Stimulated activated naive CD8-positive, alpha-beta T cell treated with anti-CD3 and anti-CD28 coated beads, Interleukin-15, Interleukin-2, amounts not matched to agents 100 U/mL and 50 U/mL, for 24 hours (primary cell): ENCODE data around the gene PGGHG.
"Not testable (repeated sequence)": the region's sequence is repeated elsewhere in the genome, so short reads cannot be mapped to it uniquely, and the experiment has no call there.

ENCODE experiments used
- ATAC-seq: fragments of 150-1000 bp; cut with Tn5 transposase; one replicate; pipeline ENCODE4 v1.10.0; 2021
- DNase-seq: peaks from one replicate; pipeline ENCODE4 v3.0.0; 2021

PGGHG gene

GRCh38 chr11:285021-285893 is 3.7 kb upstream of the PGGHG start:
- DNase-seq (peak; percentile 2), ATAC-seq (no peak)

DNA sequence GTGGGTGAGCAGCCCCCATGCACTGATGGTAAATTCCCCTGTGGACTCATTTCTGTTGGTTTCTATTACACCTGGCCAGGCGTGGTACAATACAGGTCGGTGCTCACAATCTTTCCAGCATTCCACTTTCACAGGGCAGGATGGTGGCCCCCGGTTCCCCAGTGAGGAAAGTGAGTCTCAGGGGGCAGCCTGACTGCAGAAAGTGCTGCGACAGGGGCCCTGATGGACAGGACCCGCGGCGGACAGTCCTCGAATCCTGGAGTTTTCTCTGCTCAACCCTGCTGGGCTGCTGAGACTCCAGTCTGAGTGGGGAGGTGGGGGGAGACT is 3.1 kb upstream of the PGGHG start:
- ATAC-seq, result no peak
- peak; percentile 3 for DNase-seq

GRCh38 chr11:286977-287820 is 1.7 kb upstream of the PGGHG start:
- ATAC-seq, result not testable (repeated sequence)
- peak; percentile 39 for DNase-seq

GRCh38 chr11:287821-288477 is 977 bp upstream of the PGGHG start:
- peak; percentile 56 for DNase-seq
- ATAC-seq, result peak; percentile 26

DNA sequence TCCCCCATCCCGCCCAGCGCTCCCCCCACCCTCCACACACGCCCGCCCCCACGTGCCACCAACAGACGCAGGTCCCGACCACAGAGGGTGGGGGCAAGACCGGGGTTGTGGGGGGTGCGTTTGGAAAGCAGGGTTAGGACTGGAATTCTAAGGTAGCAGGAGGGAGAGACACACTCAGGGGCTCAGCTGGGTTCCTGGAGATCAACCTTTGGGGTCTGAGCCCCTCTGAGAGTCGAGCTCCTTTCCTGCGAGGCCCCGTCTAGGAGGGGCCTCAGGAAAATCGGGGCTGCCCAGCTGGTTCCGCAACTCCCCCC is 429 bp downstream of the PGGHG start:
- ATAC-seq, result no peak
- no peak for DNase-seq

DNA sequence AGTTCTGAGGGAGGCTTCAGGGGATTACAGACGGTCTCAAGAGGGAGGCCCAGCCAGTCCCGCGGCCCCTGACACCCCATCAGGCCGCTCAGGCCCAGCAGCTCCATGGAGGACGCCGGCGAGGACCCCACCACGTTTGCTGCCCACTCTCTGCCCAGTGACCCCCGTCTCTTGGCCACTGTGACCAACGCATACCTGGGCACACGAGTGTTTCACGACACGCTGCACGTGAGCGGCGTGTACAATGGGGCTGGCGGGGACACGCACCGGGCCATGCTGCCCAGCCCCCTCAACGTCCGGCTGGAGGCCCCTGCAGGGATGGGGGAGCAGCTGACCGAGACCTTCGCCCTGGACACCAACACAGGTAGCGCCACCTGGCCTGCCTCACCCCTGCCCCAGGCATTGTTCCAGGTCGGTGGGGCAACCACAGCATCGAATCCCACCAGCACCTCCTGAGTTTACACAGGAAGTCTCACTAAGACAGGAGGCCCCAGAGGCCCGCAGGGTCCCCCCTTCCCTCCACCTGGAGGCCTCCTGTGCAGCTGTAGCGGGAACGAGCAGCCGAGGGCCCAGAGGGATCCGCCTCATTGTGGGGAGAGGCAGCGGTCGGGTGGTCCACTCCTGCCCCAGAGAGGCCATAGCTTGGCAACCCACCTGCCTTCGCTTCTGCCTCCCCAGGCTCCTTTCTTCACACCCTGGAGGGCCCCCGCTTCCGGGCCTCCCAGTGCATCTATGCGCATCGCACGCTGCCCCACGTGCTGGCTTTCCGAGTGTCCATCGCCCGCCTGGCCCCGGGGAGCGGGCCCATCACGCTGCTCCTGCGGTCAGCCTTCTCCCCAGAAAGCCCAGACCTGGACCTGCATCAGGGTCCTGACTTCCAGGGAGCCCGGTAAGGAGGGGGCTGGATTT is 1.0 kb downstream of the PGGHG start:
- no peak for ATAC-seq
- DNase-seq, result no peak

DNA sequence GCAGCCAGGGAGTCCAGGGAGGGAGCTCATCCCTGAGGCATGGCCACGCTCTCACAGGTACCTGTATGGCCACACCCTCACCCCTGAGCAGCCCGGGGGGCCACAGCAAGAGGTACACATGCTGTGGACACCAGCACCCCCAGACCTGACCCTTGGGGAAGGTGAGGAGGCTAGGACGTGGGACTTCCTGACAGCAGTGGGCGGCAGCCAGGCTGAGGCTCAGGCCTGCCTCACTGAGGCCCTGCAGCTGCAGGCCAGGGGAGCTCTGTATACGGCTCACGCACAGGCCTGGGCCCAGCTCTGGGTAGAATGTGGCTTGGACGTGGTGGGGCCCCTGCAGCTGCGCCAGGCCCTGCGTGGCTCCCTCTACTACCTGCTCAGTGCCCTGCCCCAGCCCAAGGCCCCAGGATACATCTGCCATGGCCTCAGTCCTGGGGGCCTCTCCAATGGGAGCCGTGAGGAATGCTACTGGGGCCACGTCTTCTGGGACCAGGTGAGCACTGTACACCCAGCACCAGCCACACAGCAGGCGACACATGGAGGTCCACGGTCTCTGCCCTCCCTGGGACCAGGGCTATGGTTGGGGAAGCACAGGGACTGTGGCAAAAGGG is 1.8 kb downstream of the PGGHG start:
- DNase-seq (no peak), ATAC-seq (no peak)

GRCh38 chr11:291281-292210 is 2.6 kb downstream of the PGGHG start:
- no peak for DNase-seq
- no peak for ATAC-seq

DNA sequence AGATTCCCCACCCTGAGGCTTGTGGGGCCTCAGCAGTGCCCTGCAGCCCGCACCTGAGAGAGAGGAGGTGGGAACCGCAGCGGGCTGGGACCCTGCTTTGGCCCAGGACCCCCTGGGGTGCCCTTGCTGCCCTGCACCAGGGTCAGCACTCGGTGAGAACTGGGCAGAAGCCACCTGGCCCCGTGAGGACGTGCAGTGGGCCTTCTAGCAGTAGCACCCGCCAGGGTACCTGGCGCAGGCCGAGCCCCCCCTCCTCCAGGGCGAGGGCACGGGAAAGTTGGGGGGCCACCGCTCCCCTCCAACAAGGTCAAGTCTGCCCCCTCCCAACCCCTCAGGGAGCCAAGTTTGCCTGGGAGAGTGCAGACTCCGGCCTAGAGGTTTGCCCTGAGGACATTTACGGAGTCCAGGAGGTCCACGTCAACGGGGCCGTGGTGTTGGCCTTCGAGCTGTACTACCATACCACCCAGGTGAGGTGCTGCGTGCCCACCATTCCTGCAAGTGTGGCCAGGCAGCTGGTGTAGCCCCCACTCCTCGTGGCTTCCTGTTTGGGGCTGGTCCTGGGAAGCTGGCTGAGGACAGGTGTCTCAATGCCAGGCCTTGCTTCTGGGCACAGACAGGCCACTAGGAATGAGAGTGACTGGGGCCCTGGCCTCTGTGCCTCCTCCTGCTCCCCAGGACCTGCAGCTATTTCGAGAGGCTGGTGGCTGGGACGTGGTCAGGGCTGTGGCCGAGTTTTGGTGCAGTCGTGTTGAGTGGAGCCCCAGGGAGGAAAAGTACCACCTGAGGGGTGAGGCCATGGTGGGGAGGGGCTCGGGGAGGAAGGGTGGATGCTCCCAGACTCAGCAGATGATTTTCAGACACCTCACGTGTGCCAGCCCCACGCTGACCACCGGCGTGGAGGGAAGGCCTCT is 3.5 kb downstream of the PGGHG start:
- no peak for DNase-seq
- ATAC-seq, result no peak

DNA sequence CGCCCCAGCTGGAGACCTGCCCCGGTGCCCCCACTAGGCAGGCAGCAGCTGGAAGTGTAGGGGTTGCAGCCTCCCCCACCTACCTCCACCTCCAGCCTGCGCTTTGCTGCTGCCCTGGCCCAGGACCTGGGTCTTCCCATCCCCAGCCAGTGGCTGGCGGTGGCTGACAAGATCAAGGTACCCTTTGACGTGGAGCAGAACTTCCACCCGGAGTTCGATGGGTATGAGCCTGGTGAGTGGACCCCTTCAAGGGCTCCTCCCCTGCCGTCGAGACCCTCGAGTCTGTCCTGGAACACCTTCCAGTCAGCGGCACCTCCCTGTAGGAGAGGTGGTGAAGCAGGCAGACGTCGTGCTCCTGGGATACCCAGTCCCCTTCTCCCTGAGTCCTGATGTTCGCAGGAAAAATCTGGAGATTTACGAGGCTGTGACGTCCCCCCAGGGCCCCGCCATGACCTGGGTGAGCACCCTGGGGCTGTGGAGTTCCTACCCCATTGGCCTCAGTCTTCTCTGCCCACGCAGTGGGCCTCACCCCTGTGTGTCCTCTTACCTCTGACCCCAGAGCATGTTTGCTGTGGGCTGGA is 4.4 kb downstream of the PGGHG start:
- ATAC-seq (no peak), DNase-seq (no peak)

DNA sequence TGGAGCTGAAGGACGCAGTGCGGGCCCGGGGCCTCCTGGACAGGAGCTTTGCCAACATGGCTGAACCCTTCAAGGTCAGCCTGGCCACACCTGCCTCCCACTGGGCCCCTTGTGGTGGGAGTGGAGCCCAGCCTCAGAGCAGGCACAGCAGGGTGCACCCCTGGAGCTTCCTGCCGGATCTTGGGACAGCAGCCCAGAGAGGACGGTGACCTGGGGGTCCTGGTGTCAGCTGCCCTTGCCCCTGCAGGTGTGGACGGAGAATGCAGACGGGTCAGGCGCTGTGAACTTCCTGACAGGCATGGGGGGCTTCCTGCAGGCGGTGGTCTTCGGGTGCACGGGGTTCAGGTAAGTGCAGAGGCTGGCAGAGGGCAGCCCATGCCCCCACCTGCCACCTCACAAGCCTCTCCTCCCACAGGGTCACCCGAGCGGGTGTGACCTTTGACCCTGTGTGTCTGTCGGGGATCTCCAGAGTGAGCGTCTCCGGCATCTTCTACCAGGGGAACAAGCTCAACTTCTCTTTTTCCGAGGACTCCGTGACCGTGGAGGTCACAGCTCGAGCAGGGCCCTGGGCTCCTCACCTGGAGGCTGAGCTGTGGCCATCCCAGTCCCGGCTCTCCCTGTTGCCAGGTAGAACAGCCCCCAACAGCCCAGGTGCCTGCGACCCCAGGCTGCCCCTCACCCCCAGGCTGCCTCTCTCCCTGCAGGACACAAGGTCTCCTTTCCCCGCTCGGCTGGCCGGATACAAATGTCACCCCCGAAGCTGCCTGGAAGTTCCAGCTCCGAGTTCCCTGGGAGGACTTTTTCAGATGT is 5.1 kb downstream of the PGGHG start:
- DNase-seq (no peak), ATAC-seq (no peak)

- ATAC-seq (no peak), DNase-seq (no peak)
Observed at GRCh38 chr11:294780-295179, 5.9 kb downstream of the PGGHG start.

- DNase-seq, result no peak
- no peak for ATAC-seq
Observed at GRCh38 chr11:295351-296170, 6.6 kb downstream of the PGGHG start.

DNA sequence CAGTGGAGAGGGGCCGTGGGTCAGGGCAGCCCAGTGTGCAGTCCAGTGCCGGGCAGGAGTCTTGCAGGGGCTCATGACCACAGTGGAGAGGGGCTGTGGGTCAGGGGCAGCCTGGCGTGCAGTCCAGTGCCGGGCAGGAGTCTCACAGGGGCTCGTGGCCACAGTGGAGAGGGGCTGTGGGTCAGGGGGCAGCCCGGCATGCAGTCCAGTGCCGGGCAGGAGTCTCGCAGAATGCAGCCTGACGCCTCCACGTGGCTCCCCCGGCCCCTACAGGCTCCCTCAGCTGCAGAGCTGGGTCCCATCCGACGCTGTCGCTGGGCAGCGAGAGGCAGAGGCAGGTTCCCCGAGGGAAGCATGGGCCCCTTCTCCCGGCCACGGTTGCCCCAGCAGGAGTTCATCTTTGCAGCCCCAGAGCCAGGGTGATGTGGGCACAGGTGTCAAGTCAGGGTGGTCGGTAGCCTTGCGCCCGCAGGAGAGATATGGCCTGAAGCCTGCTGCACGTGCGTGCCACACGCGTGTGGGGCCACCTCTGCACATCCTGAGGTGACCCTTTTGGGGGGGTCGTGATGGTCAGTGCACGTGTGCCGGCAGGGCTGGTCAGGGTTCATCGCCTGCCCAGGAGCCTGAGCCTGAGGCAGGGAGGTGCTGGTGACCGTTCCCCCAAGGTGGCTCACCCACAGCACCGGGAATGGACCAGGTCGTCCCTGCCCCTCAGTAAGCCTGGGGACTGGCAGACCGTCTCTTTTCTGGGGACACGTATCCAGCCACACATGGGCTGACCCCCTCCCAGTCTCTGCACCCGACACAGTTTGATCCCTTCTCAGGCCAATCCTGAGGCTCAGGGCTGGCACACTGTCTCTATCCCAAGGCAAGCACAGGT is 7.5 kb downstream of the PGGHG start:
- no peak for DNase-seq

GRCh38 chr11:297051-297585 is 8.2 kb downstream of the PGGHG start:
- no peak for DNase-seq
- peak; percentile 20 for ATAC-seq

More for the DNA sequence above, 7.5 kb downstream of the PGGHG start:
- ATAC-seq, result no peak
